ENCODE data around the gene RPH3AL. TPM values are rescaled to one million over a fixed set of nuclear protein-coding genes. Genes with fewer than 3 reads are reported as not detected.

Gene RPH3AL
- total and polyA plus RNA-seq, 3 donors from 2014 or later: 4.4 to 13.5 (median 6.5) TPM

DNA sequence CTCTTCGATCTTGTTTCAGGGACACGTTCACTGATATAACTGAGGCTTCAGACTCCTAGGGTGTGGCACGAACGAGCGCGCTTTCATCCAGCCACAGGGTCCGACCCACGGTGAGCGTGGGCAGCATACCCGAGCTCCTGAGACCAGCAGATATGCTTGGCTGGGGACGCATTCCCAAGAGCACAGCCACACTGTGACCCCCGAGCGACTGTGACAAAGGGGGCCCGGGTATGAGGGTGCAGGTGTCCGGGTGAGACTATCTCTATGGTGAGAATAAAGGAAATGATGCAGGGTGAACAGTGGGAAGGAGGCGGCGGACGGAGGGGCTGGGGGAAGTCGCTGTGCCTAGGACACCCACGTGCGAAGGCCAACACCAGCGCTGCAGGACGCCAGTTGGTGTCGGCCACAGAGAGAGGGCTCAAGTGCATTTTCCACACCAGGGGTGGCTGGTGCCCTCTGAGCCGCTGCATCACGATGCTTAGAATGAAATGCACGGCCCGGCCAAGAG, 17.6 kb downstream of the RPH3AL start:
- 83 to 88% methylated on average over 27 to 28 of the region's 28 CpGs for WGBS, 2 donors
- no peaks in the 10 kb centered on the region for H3K27me3 ChIP-seq
- peak overlapping the region in 1 of 2 donors; percentile 79 for H3K27ac ChIP-seq
- no peak overlapping the region for H3K4me3 ChIP-seq
- intact Hi-C loops (cut with DNase I; ENCODE audit: low total_unique reads): no loop called here
- H3K4me1 ChIP-seq: peaks cover 54% of the 10 kb centered on the region
- TF ChIP-seq POLR2A (IDR thresholded peaks at IDR 0.05): no peak
- TF ChIP-seq, protein P1, sequence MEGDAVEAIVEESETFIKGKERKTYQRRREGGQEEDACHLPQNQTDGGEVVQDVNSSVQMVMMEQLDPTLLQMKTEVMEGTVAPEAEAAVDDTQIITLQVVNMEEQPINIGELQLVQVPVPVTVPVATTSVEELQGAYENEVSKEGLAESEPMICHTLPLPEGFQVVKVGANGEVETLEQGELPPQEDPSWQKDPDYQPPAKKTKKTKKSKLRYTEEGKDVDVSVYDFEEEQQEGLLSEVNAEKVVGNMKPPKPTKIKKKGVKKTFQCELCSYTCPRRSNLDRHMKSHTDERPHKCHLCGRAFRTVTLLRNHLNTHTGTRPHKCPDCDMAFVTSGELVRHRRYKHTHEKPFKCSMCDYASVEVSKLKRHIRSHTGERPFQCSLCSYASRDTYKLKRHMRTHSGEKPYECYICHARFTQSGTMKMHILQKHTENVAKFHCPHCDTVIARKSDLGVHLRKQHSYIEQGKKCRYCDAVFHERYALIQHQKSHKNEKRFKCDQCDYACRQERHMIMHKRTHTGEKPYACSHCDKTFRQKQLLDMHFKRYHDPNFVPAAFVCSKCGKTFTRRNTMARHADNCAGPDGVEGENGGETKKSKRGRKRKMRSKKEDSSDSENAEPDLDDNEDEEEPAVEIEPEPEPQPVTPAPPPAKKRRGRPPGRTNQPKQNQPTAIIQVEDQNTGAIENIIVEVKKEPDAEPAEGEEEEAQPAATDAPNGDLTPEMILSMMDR (IDR thresholded peaks at IDR 0.05): no peak
- H3K36me3 ChIP-seq (ENCODE audit: low read depth, missing control alignments): no peaks in the 10 kb centered on the region
- DNase-seq: no peak
- H3K9me3 ChIP-seq: no peaks in the 10 kb centered on the region

DNA sequence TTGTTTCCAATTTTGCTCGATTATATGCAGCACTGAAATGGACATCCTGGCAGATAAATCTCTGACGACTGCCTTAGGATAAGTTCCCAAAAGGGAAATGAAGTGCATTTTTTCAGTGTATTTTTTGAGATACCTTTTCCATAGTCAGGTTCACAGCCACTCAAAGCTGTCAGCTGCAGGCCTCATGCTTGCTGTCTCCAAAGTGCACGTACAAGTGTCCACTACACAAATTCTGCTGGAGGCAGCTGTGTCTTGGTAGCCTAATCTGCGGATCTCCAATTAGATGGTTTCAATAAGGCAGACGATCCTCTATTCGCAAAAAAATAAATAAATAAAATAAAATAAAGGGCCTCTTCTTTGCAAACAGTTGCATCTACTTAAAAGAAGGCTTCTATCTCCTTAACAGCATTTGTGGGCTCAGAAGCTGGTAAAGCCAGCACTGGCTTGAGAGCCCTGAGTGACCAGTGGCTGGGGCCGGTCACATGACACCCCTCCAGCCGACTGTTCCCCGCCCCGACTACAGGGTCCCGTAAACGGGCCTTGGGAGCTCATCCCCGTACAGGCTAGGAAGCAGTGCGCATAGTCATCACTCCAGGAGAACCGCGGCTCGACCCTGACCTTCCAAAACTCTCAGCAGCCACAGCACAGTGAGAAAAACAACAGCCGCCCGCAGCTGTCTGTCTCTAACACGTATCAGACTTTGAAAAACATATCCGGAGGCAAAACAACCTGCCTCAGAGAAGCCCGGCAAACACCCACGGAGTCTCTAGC, 18.8 kb downstream of the RPH3AL start:
- Histone ChIP-seq H3K27me3 (no peaks in the 10 kb centered on the region), H3K4me1 (peaks cover 44% of the 10 kb centered on the region), H3K27ac (peak overlapping the region; percentile 79 to 84), H3K9me3 (no peaks in the 10 kb centered on the region), H3K36me3 (ENCODE audit: low read depth, missing control alignments) (no peaks in the 10 kb centered on the region), H3K4me3 (peak overlapping the region in 1 of 2 donors; percentile 10)
- WGBS, 2 donors: 24 to 34% methylated on average over 23 of the region's 23 CpGs
- peak; percentile 91 for DNase-seq
- intact Hi-C loops (cut with DNase I; ENCODE audit: low total_unique reads): no loop called here
- TF ChIP-seq POLR2A (IDR thresholded peaks at IDR 0.05): no peak
- TF ChIP-seq, protein P1 (IDR thresholded peaks at IDR 0.05): no peak

DNA sequence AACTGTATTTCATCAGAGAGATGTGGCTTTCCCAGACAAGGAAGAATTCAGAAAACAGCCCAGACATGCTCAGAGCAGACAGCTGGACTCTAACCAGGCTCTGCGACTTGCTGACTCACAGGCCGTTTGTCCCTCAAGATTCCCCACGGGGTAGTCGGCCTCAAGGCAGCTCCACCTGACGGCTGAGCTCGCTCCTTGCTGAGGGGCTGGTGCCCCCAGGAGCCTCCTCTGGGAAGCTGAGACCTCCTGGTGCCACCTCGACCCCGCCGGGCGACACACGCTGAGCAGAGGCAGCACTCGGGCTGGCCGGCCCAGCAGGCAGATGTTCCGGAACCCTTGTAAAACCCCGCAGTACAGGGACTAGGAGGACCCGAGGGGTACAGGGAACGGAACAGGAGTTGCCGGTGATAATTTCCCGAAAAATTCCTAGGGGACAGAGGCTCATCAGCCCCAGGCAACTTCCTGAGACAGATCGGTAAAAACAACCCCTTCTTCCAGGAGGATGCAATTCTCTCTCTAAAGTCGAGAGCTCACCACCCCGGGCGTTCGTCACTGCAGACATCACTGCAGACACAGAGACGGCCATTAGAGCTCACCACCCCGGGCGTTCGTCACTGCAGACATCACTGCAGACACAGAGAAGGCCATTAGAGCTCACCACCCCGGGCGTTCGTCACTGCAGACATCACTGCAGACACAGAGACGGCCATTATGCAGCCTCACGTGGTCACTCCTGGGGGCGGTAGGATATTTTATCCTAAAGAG, 19.9 kb downstream of the RPH3AL start:
- TF ChIP-seq, protein P1 (IDR thresholded peaks at IDR 0.05): no peak
- TF ChIP-seq POLR2A (IDR thresholded peaks at IDR 0.05): no peak
- Histone ChIP-seq H3K27me3 (no peaks in the 10 kb centered on the region), H3K27ac (peak overlapping the region; percentile 79 to 84), H3K4me1 (peaks cover 40% of the 10 kb centered on the region), H3K9me3 (no peaks in the 10 kb centered on the region), H3K4me3 (peak overlapping the region; percentile 7 to 26), H3K36me3 (ENCODE audit: low read depth, missing control alignments) (no peaks in the 10 kb centered on the region)
- intact Hi-C loops (cut with DNase I; ENCODE audit: low total_unique reads): no loop called here
- WGBS, 2 donors: 54 to 60% methylated on average over 29 to 31 of the region's 34 CpGs
- no peak for DNase-seq

DNA sequence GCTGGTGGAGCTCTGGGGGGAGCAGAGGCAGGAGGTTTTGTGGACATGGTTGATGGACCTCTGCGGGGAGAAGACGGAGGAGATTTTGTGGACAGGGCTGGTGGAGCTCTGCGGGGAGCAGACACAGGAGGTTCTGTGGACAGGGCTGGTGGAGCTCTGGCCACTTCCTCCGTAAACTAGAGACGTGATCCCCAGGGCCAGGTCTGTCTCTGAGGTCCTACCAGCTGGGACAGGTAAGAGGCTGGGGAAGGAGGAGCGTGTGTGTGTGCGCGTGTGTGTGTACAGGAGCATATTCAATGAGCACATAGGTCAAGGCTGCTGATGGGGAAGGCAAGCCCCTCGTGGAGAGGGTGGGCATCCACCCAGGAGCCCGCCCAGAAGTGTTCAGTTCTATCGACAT, 20.6 kb downstream of the RPH3AL start:
- 59 to 62% methylated on average over 11 of the region's 11 CpGs for WGBS, 2 donors
- peak overlapping the region; percentile 15 to 39 for H3K4me3 ChIP-seq
- H3K27me3 ChIP-seq: no peaks in the 10 kb centered on the region
- H3K9me3 ChIP-seq: no peaks in the 10 kb centered on the region
- H3K27ac ChIP-seq: peak overlapping the region; percentile 79 to 84
- no peaks in the 10 kb centered on the region for H3K36me3 ChIP-seq (ENCODE audit: low read depth, missing control alignments)
- peaks cover 40% of the 10 kb centered on the region for H3K4me1 ChIP-seq
- intact Hi-C loops (cut with DNase I; ENCODE audit: low total_unique reads): no loop called here
- no peak for TF ChIP-seq POLR2A (IDR thresholded peaks at IDR 0.05)
- TF ChIP-seq, protein P1 (IDR thresholded peaks at IDR 0.05): no peak
- DNase-seq: no peak

All from testis (tissue), 3 donors.